NCI-H1092 treated with DMSO at 0.1 percent for 48 hours (cell line): ENCODE data around the gene SERPINA10.
"Not testable (repeated sequence)": the region's sequence is repeated elsewhere in the genome, so short reads cannot be mapped to it uniquely, and the experiment has no call there.

ENCODE experiments used
- DNase-seq: peaks from one replicate; lab custom pipeline; 2025; lab: John Stamatoyannopoulos, UW

SERPINA10 gene

DNA sequence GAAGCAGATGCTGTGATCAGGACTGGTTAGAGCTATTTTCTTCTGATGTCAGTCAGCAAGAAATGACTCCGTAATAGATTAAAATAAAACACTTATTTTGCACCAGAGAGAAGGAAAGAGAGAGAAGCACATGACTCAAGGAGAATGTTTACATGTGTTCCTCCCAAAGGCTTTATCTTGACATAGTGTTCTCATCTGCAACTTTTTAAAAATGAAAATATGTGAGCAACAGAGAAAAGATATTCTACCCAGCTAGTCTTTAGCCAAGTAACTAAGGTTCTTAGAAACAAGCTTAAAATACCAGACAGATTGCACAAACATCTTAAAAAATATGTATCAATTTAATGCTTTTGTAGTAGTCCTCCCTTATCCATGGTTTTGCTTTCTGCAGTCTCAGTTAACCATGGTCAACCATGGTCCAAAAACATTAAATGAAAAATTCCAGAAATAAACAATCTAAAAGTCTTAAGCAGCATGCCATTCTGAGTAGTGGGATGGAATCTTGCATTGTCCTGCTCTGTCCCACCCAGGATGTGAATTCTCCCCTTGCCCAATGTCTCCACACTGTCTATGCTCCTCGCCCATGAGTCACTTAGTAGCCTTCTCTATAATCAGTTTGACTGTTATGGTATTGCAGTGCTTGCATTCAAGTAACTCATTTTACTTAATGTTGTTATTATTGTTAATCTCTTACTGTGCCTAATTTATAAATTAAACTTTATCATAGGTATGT is 9.9 kb downstream of the SERPINA10 start:
- DNase-seq: no peak

DNA sequence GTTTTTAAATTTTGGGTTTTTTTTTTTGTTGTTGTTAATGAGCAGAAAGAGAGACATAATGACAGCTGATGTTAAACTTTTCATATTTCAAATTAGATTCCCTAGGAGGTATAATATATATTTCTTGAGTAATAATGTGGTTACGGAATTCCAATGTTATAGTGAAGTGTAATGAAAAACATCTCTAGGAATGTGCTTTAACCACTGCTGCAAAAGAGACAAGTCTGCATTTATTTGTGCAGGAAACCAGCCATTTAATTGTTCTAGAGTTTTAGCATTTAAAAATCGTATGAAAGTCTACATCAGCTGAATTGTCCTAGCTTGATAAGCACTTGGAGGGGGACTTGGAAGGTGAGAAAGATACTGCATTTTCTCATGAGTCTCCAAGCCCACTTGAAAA is 14.3 kb downstream of the SERPINA10 start:
- no peak for DNase-seq

DNA sequence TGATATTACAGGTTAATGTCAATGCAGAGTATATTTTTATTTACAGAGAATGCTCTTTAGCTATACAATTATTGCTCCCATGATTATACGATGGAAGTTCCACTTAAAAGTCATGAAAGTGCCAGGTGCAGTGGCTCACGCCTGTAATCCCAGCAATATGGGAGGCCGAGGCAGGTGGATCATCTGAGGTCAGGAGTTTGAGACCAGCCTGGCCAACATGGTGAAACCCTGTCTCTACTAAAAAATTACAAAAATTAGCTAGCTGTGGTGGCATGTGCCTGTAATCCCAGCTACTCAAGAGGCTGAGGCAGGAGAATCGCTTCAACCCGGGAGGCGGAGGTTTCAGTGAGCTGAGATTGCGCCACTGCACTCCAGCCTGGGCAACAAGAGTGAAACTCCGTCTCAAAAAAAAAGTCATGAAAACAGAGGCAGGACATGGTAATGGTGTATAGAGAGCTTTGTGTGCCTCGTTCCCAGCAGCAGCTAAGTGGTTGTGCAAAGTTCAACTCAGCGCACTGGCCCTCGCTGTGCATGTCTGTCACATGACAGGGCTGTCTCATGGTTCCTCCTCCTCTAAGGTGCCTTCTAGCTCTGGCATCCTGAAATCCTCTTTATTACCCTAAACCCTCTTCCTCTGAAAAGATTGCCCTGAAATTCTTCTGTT is 16.0 kb downstream of the SERPINA10 start:
- not testable (repeated sequence) for DNase-seq

DNA sequence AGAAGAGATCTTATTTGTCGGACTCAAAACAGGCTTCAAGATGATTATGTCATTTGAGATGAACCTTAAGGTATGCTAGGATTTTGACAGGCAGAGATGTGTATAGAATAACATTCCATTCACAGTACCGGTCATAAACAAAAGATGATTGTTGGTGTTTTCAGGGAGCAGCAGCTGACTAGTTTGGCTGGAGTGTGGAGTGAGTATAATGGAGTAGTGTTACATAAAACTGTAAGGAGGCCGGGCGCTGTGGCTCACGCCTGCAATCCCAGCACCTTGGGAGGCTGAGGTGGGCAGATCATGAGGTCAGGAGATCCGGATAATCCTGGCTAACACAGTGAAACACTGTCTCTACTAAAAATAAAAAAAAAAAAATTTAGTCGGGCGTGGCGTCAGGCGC is 23.9 kb downstream of the SERPINA10 start:
- DNase-seq: no peak

DNA sequence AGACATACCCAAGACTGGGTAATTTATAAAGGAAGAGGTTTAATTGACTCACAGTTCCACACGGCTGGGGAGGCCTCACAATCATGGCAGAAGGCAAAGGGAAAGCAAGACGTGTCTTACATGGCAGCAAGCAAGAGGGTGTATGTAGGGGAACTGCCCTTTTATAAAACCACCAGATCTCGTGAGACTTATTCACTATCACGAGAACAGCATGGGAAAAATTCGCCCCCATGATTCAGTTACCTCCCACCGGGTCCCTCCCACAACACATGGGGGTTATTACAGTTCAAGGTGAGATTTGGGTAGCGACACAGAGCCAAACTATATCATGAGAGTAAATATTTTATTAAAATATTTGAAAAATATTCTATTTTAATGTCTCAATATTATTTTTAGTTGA is 24.5 kb downstream of the SERPINA10 start:
- not testable (repeated sequence) for DNase-seq

DNA sequence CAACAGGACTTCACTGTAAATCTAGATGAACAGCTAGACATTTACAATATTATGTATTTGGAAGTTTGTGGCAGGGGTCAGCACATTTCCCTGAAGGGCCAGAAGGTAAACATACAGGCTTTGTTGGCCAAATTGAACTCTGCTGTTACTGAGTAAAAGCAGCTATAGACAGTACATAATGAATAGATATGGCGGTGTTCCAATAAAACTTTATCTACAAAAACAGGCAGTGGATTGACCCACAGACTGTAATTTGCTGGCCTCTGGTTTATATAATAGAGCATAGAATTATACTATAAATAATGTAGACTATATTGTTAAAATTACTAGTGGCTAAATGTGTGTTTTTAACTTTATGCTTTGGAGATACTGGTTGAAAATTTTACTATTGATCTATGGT is 25.7 kb downstream of the SERPINA10 start:
- no peak for DNase-seq

DNA sequence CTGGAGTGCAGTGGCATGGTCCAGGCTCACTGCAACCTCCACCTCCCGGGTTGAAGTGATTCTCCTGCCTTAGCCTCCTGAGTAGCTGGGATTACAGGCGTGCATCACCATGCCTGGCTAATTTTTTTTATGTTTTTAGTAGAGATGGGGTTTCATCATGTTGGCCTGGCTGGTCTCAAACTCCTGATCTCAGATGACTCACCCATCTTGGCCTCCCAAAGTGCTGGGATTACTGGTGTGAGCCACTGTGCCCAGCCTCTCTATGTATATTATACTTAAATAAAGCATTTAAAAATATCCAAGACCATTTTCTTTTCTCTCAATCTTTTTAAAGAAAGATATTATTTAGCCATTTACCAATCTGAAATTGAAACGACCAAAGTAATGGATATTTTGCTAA is 28.9 kb downstream of the SERPINA10 start:
- not testable (repeated sequence) for DNase-seq

DNA sequence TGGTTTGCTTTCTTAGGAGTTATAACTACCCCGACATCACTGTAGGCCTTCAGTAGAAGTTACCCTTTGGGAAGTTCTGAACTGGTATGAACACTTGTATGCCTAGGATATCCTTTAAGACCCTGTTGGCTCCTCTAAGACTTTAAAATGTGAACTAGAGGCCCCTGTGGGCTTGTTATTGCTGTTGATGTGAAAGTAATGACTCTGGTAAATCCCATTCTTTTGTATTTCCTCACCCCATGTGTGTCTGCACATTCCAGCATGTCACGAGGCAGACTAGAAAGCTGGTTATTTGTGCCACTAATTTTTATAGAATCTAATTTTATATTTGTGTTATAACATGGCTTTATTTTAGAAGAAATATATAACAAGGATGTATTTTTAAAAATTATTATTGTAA is 48.9 kb downstream of the SERPINA10 start:
- no peak for DNase-seq

DNA sequence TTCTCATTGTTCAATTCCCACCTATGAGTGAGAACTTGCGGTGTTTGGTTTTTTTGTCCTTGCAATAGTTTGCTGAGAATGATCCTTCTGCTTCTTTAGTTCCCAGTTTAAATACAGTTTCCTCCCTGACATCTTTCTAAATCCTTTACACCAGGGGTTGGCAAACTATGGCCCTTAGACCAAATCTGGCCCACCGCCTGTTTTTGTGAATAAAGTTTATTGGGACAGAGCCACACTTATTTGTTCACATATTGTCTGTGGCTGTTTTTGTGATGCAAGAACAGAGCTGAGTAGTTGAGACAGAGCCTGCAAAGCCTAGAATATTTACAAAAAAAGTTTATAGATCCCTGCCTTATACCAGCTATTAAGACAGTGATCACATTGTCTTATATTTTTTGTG is 53.7 kb downstream of the SERPINA10 start:
- DNase-seq: no peak

DNA sequence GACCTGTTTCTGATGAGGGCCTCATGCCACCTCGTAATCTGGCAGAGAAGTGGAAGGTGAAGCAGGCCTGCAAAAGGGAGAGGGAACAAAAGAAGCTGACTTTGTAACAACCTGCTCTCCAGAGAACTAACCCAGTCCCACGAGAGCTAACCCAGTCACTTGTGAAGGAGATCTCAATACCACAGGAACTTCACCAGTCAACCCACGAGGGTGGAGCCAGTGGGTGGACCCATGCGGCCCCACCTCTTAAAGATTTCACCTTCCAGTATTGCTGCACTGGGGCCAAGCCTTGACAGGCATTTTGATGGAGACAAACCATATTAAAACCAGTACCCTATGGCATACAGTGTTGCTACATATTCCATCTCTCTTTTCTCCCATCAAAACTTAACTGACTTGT is 55.1 kb downstream of the SERPINA10 start:
- no peak for DNase-seq

DNA sequence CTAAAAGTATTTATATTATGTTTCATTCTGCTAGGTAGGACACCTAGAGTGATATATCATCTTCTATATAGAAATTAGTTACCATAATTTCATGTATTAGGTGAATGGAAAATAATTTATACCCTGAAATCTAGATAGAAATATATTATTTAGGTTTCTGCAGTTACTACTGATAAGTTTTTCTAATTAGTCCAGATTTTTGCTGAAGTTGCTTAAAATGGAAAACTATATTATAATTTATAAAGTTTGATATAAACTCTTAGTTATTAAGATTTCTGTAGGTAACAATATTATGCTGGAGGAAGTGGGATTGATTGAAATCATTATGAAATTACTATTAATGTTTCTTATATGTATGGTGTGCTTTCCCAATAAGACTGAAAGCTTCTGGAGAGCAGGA is 56.0 kb downstream of the SERPINA10 start:
- DNase-seq: no peak
